HEK293 (cell line): ENCODE measurements around the gene PIP5K1B.

Experiments used
- CTCF ChIA-PET: fragments of 350-600 bp; formaldehyde crosslinking; extraction: SDS; loops from one replicate; lab custom pipeline; 2021; ENCODE audit warnings: antibody characterized with exemption; lab: Yijun Ruan, JAX
- POLR2A ChIA-PET: fragments of 300-600 bp; formaldehyde crosslinking; extraction: SDS; loops from one replicate; lab custom pipeline; 2020; ENCODE audit warnings: antibody characterized with exemption, inconsistent platforms; lab: Yijun Ruan, JAX
- H3K27ac ChIP-seq: fragments of 200-500 bp; sonication (Bioruptor generic); 2 replicates; pipeline ENCODE4 v1.5.1; 2014; ENCODE audit warnings: low read depth, low read length, control low read depth, inconsistent platforms; ENCODE audit errors: extremely low read depth
- H3K36me3 ChIP-seq, 2 experiments: fragments of 200-500 bp in 1 of 2; sonication (Bioruptor generic) in 1 of 2; 1 replicate in 1 of 2; 2 replicates in 1 of 2; pipeline ENCODE4 v1.5.1; 2014 to 2017; ENCODE audit warnings: inconsistent platforms in 2 of 2, low read length in 2 of 2; ENCODE audit not compliant: control insufficient read depth in 2 of 2, insufficient read depth in 1 of 2
- H3K4me1 ChIP-seq: fragments of 200-500 bp; sonication (Bioruptor generic); 2 replicates; pipeline ENCODE4 v1.5.1; 2014; ENCODE audit warnings: mild to moderate bottlenecking, low read length, inconsistent platforms; ENCODE audit not compliant: control insufficient read depth, insufficient read depth
- H3K4me3 ChIP-seq: 2 replicates; pipeline ENCODE4 v1.5.1; 2011; ENCODE audit warnings: low read depth, mild to moderate bottlenecking, control low read depth, low read length, moderate library complexity
- H3K9me3 ChIP-seq: fragments of 200-500 bp; sonication (Bioruptor generic); 2 replicates; pipeline ENCODE4 v1.5.1; 2014; ENCODE audit warnings: low read depth, low read length, inconsistent platforms; ENCODE audit not compliant: control insufficient read depth, insufficient read depth
- BCL6B ChIP-seq: fragments of 450-650 bp; formaldehyde crosslinking; IDR thresholded peaks from 2 replicates; pipeline ENCODE4 v1.5.1; 2017; ENCODE audit warnings: missing biosample characterization, missing genetic modification characterization
- ELK4 ChIP-seq: IDR thresholded peaks from 2 replicates; pipeline ENCODE4 v1.6.1; 2011; ENCODE audit warnings: mild to moderate bottlenecking, low read depth, low read length, borderline replicate concordance
- KLF9 ChIP-seq: fragments of 450-650 bp; formaldehyde crosslinking; IDR thresholded peaks from 2 replicates; pipeline ENCODE4 v1.5.1; 2016; ENCODE audit warnings: missing biosample characterization, missing genetic modification characterization, low read depth
- SCRT2 ChIP-seq: fragments of 450-650 bp; formaldehyde crosslinking; IDR thresholded peaks from 2 replicates; pipeline ENCODE4 v1.5.1; 2016; ENCODE audit warnings: missing biosample characterization, missing genetic modification characterization
- ZBTB1 ChIP-seq: fragments of 450-650 bp; formaldehyde crosslinking; IDR thresholded peaks from 2 replicates; pipeline ENCODE4 v1.5.1; 2016; ENCODE audit warnings: missing biosample characterization, missing genetic modification characterization
- ZNF10 ChIP-seq: fragments of 450-650 bp; formaldehyde crosslinking; IDR thresholded peaks from 2 replicates; pipeline ENCODE4 v1.5.1; 2017; ENCODE audit warnings: missing biosample characterization, missing genetic modification characterization
- ZNF112 ChIP-seq: fragments of 450-650 bp; formaldehyde crosslinking; IDR thresholded peaks from 2 replicates; pipeline ENCODE4 v1.5.0; 2017; ENCODE audit warnings: missing biosample characterization, missing genetic modification characterization
- ZNF132 ChIP-seq: fragments of 450-650 bp; formaldehyde crosslinking; IDR thresholded peaks from 2 replicates; pipeline ENCODE4 v1.5.1; 2017; ENCODE audit warnings: missing biosample characterization, missing genetic modification characterization, borderline replicate concordance
- ZNF146 ChIP-seq: fragments of 450-650 bp; formaldehyde crosslinking; IDR thresholded peaks from 2 replicates; pipeline ENCODE4 v1.5.1; 2016; ENCODE audit warnings: missing biosample characterization, missing genetic modification characterization
- ZNF324 ChIP-seq: fragments of 450-650 bp; formaldehyde crosslinking; IDR thresholded peaks from 2 replicates; pipeline ENCODE4 v1.5.1; 2016; ENCODE audit warnings: missing biosample characterization, missing genetic modification characterization
- ZNF362 ChIP-seq: fragments of 450-650 bp; formaldehyde crosslinking; IDR thresholded peaks from 2 replicates; pipeline ENCODE4 v1.5.1; 2016; ENCODE audit warnings: missing biosample characterization, missing genetic modification characterization
- ZNF394 ChIP-seq: fragments of 450-650 bp; formaldehyde crosslinking; IDR thresholded peaks from 2 replicates; pipeline ENCODE4 v1.5.1; 2016; ENCODE audit warnings: missing biosample characterization, missing genetic modification characterization, mild to moderate bottlenecking, moderate library complexity, borderline replicate concordance
- ZNF404 ChIP-seq: fragments of 450-650 bp; formaldehyde crosslinking; IDR thresholded peaks from 2 replicates; pipeline ENCODE4 v1.5.1; 2017; ENCODE audit warnings: missing biosample characterization, missing genetic modification characterization
- ZNF449 ChIP-seq: fragments of 450-650 bp; formaldehyde crosslinking; IDR thresholded peaks from 2 replicates; pipeline ENCODE4 v1.5.1; 2017; ENCODE audit warnings: missing biosample characterization, mild to moderate bottlenecking, missing genetic modification characterization, moderate library complexity
- ZNF529 ChIP-seq: fragments of 450-650 bp; formaldehyde crosslinking; IDR thresholded peaks from 2 replicates; pipeline ENCODE4 v1.5.1; 2017; ENCODE audit warnings: missing genetic modification characterization, missing biosample characterization; ENCODE audit not compliant: insufficient replicate concordance
- ZNF548 ChIP-seq: fragments of 450-650 bp; formaldehyde crosslinking; IDR thresholded peaks from 2 replicates; pipeline ENCODE4 v1.5.1; 2016; ENCODE audit warnings: missing biosample characterization, missing genetic modification characterization
- ZNF658 ChIP-seq: fragments of 450-650 bp; formaldehyde crosslinking; IDR thresholded peaks from 2 replicates; pipeline ENCODE4; 2016; ENCODE audit warnings: missing biosample characterization, missing genetic modification characterization
- ZNF76 ChIP-seq: fragments of 450-650 bp; formaldehyde crosslinking; IDR thresholded peaks from 2 replicates; pipeline ENCODE4; 2016; ENCODE audit warnings: low read depth, missing biosample characterization, missing genetic modification characterization, borderline replicate concordance
- ZNF837 ChIP-seq: fragments of 450-650 bp; formaldehyde crosslinking; IDR thresholded peaks from 2 replicates; pipeline ENCODE4 v1.5.1; 2016; ENCODE audit warnings: missing biosample characterization, missing genetic modification characterization
- ZSCAN5A ChIP-seq: fragments of 450-650 bp; formaldehyde crosslinking; IDR thresholded peaks from 2 replicates; pipeline ENCODE4 v1.5.1; 2016; ENCODE audit warnings: missing biosample characterization, missing genetic modification characterization

PIP5K1B gene

GRCh38 chr9:68876681-68877080, 171.6 kb downstream of the PIP5K1B start:
- no peak overlapping the region for H3K4me3 ChIP-seq
- H3K27ac ChIP-seq: no peak overlapping the region
- H3K9me3 ChIP-seq: no peaks in the 10 kb centered on the region
- POLR2A ChIA-PET: no interaction called here
- no peaks in the 10 kb centered on the region for H3K36me3 ChIP-seq
- CTCF ChIA-PET: no interaction called here
- no peaks in the 10 kb centered on the region for H3K4me1 ChIP-seq
- TF ChIP-seq SCRT2 (tag by site-specific recombination) (peak; percentile 80), ZNF112 (tag by site-specific recombination) (no peak), ZNF146 (tag by site-specific recombination) (no peak), ZNF324 (tag by site-specific recombination) (no peak)

- Histone ChIP-seq H3K36me3 (no peaks in the 10 kb centered on the region), H3K9me3 (no peaks in the 10 kb centered on the region), H3K4me3 (no peak overlapping the region), H3K4me1 (no peaks in the 10 kb centered on the region), H3K27ac (no peak overlapping the region)
- ChIA-PET CTCF (no interaction called here), POLR2A (no interaction called here)
- no peak for TF ChIP-seq ZNF404
- TF ChIP-seq ELK4: no peak
- TF ChIP-seq ZNF837: no peak
- no peak for TF ChIP-seq ZNF362 (tag by site-specific recombination)
- TF ChIP-seq KLF9: no peak
- TF ChIP-seq ZSCAN5A (tag by site-specific recombination): no peak
- no peak for TF ChIP-seq ZNF76 (tag by site-specific recombination)
- TF ChIP-seq ZNF10 (tag by site-specific recombination): no peak
- TF ChIP-seq ZNF112 (tag by site-specific recombination): no peak
- TF ChIP-seq ZNF394 (tag by site-specific recombination): no peak
- TF ChIP-seq ZNF449 (tag by site-specific recombination): no peak
- TF ChIP-seq ZBTB1: no peak
- TF ChIP-seq ZNF548 (tag by site-specific recombination): no peak
- no peak for TF ChIP-seq ZNF658
Measured at GRCh38 chr9:68877219-68877618, 172.2 kb downstream of the PIP5K1B start.

- Histone ChIP-seq H3K36me3 (no peaks in the 10 kb centered on the region), H3K4me1 (no peaks in the 10 kb centered on the region), H3K9me3 (no peaks in the 10 kb centered on the region), H3K27ac (no peak overlapping the region), H3K4me3 (no peak overlapping the region)
- ChIA-PET CTCF (interaction anchor here (0.5 kb wide), 1 partner anchor 13 kb away, joined by 3 read pairs; no protein-coding TSS in a partner anchor), POLR2A (no interaction called here)
- TF ChIP-seq BCL6B (tag by site-specific recombination) (no peak), ZNF132 (tag by site-specific recombination) (no peak), ZNF362 (tag by site-specific recombination) (no peak), ZNF529 (tag by site-specific recombination) (no peak)
Measured at GRCh38 chr9:68878450-68878849, 173.4 kb downstream of the PIP5K1B start.
